Activated CD8-positive, alpha-beta memory T cell treated with anti-CD3 and anti-CD28 coated beads, Interleukin-2, amount 50 U/mL, for 4 hours (primary cell): Measurements from ENCODE around the gene KANK2.

Experiments
- DNase-seq: peaks from one replicate; pipeline ENCODE4 v3.0.0-alpha.2; 2020

Gene KANK2

GRCh38 chr19:11225172-11225571, 27.8 kb upstream of the KANK2 start:
- DNase-seq = no peak

GRCh38 chr19:11224429-11224828, 27.1 kb upstream of the KANK2 start:
- DNase-seq = no peak

- no peak for DNase-seq
Observed at GRCh38 chr19:11223200-11223599, 25.9 kb upstream of the KANK2 start.

- no peak for DNase-seq
Observed at GRCh38 chr19:11221082-11221598, 23.8 kb upstream of the KANK2 start.

- DNase-seq = no peak
Observed at GRCh38 chr19:11214387-11214786, 17.0 kb upstream of the KANK2 start.

- DNase-seq = no peak
Observed at GRCh38 chr19:11210656-11210928, 13.2 kb upstream of the KANK2 start.

- no peak for DNase-seq
Observed at GRCh38 chr19:11209839-11210655, 12.7 kb upstream of the KANK2 start.

GRCh38 chr19:11208561-11209471, 11.5 kb upstream of the KANK2 start:
- DNase-seq = no peak

GRCh38 chr19:11205939-11206570, 8.7 kb upstream of the KANK2 start:
- DNase-seq = no peak

GRCh38 chr19:11204943-11205349, 7.6 kb upstream of the KANK2 start:
- DNase-seq = no peak

- no peak for DNase-seq
Observed at GRCh38 chr19:11204076-11204602, 6.8 kb upstream of the KANK2 start.

- DNase-seq = peak; percentile 46
Observed at GRCh38 chr19:11203194-11204075, 6.1 kb upstream of the KANK2 start.

GRCh38 chr19:11202488-11203193, 5.3 kb upstream of the KANK2 start:
- DNase-seq = no peak

GRCh38 chr19:11201791-11202190, 4.4 kb upstream of the KANK2 start:
- no peak for DNase-seq

GRCh38 chr19:11200931-11201330, 3.6 kb upstream of the KANK2 start:
- DNase-seq = no peak

- no peak for DNase-seq
Observed at GRCh38 chr19:11200015-11200574, 2.8 kb upstream of the KANK2 start.

- no peak for DNase-seq
Observed at GRCh38 chr19:11199517-11199916, 2.2 kb upstream of the KANK2 start.

- DNase-seq = no peak
Observed at GRCh38 chr19:11198769-11199424, 1.6 kb upstream of the KANK2 start.

GRCh38 chr19:11198175-11198534, 810 bp upstream of the KANK2 start:
- no peak for DNase-seq

GRCh38 chr19:11196406-11197287, 698 bp downstream of the KANK2 start:
- no peak for DNase-seq
